AG04449 (cell line): ENCODE results near the gene FERMT3.

Source experiments
- CTCF ChIA-PET: fragments of 350-600 bp; formaldehyde crosslinking; extraction: SDS; loops from one replicate; lab custom pipeline; 2021; ENCODE audit warnings: antibody characterized with exemption; lab: Yijun Ruan, JAX
- POLR2A ChIA-PET: fragments of 400-600, 350-600 bp; formaldehyde crosslinking; extraction: SDS; loops from one replicate; lab custom pipeline; 2020; ENCODE audit warnings: antibody characterized with exemption, inconsistent platforms; lab: Yijun Ruan, JAX
- DNase-seq: peaks from one replicate; pipeline ENCODE4 v3.0.0-alpha.2; 2010; ENCODE audit warnings: low read depth, low spot score
- H3K4me3 ChIP-seq: 2 replicates; pipeline ENCODE4 v1.5.1; 2011; ENCODE audit warnings: low read depth, mild to moderate bottlenecking, control low read depth, low read length
- TF ChIP-seq, protein P1 (sequence below): IDR thresholded peaks from one replicate; pipeline ENCODE4 v1.5.1; 2011; ENCODE audit warnings: mild to moderate bottlenecking, moderate library complexity, low read length, control low read depth, inconsistent platforms; ENCODE audit not compliant: insufficient read depth; ENCODE audit errors: missing control alignments

Gene FERMT3

GRCh38 chr11:64261556-64262080 is 55.1 kb downstream of the FERMT3 start:
- no peak overlapping the region for H3K4me3 ChIP-seq
- POLR2A ChIA-PET = interaction anchor here (1.3 kb wide), 1 partner anchor 9 kb away, joined by 5 read pairs; no protein-coding TSS in a partner anchor
- no peak for DNase-seq
- CTCF ChIA-PET = interaction anchor here (15.2 kb wide), 1 partner anchor 13 kb away, joined by 224 read pairs; the partner anchor contains the start of genes PLCB3 and PPP1R14B
- TF ChIP-seq, protein P1, sequence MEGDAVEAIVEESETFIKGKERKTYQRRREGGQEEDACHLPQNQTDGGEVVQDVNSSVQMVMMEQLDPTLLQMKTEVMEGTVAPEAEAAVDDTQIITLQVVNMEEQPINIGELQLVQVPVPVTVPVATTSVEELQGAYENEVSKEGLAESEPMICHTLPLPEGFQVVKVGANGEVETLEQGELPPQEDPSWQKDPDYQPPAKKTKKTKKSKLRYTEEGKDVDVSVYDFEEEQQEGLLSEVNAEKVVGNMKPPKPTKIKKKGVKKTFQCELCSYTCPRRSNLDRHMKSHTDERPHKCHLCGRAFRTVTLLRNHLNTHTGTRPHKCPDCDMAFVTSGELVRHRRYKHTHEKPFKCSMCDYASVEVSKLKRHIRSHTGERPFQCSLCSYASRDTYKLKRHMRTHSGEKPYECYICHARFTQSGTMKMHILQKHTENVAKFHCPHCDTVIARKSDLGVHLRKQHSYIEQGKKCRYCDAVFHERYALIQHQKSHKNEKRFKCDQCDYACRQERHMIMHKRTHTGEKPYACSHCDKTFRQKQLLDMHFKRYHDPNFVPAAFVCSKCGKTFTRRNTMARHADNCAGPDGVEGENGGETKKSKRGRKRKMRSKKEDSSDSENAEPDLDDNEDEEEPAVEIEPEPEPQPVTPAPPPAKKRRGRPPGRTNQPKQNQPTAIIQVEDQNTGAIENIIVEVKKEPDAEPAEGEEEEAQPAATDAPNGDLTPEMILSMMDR = no peak

DNA sequence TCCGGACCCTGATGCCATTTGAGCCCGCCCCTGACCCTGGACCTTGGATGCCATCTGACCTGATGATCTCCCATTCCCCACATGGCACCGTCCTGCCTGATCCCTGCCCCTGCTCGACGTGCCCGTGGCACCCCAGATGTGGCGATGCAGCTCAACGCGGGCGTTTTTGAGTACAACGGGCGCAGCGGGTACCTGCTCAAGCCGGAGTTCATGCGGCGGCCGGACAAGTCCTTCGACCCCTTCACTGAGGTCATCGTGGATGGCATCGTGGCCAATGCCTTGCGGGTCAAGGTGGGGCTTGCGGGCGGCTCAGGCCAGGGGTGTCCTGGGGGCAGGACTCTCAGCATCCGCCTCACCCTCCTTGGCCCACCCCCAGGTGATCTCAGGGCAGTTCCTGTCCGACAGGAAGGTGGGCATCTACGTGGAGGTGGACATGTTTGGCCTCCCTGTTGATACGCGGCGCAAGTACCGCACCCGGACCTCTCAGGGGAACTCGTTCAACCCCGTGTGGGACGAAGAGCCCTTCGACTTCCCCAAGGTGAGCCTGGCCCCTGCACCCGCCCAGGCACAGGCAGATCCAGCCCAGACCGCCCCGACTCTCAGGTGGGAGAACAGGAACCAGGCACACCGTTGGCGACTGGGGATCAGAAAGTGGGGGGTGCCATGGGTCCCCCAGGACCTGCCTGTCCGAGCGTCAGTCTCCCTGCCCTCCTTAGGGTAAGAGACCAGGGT is 55.9 kb downstream of the FERMT3 start:
- TF ChIP-seq, protein P1 = no peak
- no peak for DNase-seq
- H3K4me3 ChIP-seq = no peak overlapping the region
- ChIA-PET POLR2A (interaction anchor here (0.6 to 3.2 kb wide), 4 partner anchors 10 to 77 kb away, joined by 3 to 15 read pairs (median 4); partner anchors contain the start of gene PLCB3), CTCF (interaction anchor here (0.9 to 15.2 kb wide), 3 partner anchors 14 to 39 kb away, joined by 3 to 224 read pairs (median 4); partner anchors contain the start of genes NUDT22, PLCB3, PPP1R14B and TRPT1)

GRCh38 chr11:64263021-64263946 is 56.8 kb downstream of the FERMT3 start:
- CTCF ChIA-PET = interaction anchor here (0.9 to 15.2 kb wide), 6 partner anchors 15 to 91 kb away, joined by 3 to 224 read pairs (median 4); partner anchors contain the start of genes NUDT22, PLCB3, PPP1R14B and TRPT1
- TF ChIP-seq, protein P1 = no peak
- POLR2A ChIA-PET = interaction anchor here (0.6 to 3.2 kb wide), 3 partner anchors 11 to 76 kb away, joined by 3 to 15 read pairs (median 3); partner anchors contain the start of gene PLCB3
- no peak for DNase-seq
- no peak overlapping the region for H3K4me3 ChIP-seq

DNA sequence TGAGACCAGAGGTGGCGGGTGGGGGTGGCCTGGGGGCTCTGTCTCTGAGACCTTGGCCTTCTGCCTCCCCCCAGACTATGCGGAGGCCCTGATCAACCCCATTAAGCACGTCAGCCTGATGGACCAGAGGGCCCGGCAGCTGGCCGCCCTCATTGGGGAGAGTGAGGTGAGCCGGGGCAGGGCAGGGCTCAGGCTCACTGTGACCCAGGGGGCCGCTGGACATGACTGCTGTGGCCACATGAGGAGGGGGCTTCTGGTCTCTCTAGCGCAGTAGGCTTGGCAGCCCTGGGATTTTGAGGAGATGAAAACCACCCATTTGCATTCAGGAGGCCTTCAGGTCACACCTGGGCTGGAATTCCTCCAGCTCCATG is 57.4 kb downstream of the FERMT3 start:
- POLR2A ChIA-PET = interaction anchor here (1.1 to 3.2 kb wide), 2 partner anchors 12 to 23 kb away, joined by 4 to 15 read pairs; partner anchors contain the start of genes FKBP2 and PLCB3
- DNase-seq = no peak
- TF ChIP-seq, protein P1 = no peak
- H3K4me3 ChIP-seq = no peak overlapping the region
- CTCF ChIA-PET = interaction anchor here (1.3 to 15.2 kb wide), 6 partner anchors 10 to 91 kb away, joined by 4 to 224 read pairs (median 8); partner anchors contain the start of genes PLCB3 and PPP1R14B

DNA sequence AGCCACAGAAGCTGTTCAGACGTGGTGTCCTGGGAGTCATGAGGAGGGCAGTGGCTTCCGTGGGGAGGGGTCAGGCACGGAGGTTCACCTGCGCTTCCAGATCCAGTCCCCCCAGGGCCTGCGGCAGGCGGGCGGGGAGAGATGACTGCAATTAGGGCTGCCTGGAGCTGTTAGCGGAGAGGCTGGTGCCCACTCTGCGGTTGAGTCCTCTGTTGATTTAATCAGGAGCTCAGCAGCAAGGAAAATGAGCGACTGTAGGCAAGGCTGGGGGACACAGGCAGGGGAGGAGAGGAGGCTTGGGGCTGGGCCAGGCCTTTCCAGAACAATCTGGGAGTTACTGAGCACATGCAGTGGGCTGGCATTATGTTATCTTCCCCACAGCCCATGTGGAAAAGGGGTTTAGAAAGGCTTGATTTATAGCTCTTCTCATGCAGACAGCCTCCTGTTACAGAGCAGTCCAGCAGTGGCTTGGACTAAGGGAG is 57.9 kb downstream of the FERMT3 start:
- ChIA-PET CTCF (interaction anchor here (1.3 to 15.2 kb wide), 6 partner anchors 10 to 90 kb away, joined by 4 to 224 read pairs (median 8); partner anchors contain the start of genes PLCB3 and PPP1R14B), POLR2A (interaction anchor here (0.7 to 3.2 kb wide), 3 partner anchors 12 to 405 kb away, joined by 3 to 15 read pairs (median 4); partner anchors contain the start of genes FKBP2 and PLCB3)
- TF ChIP-seq, protein P1 = no peak
- H3K4me3 ChIP-seq = no peak overlapping the region
- DNase-seq = no peak
